ENCODE measurements around the gene MS4A18. TPM values are rescaled to one million over a fixed set of nuclear protein-coding genes. Genes with fewer than 3 reads are reported as not detected.

Gene MS4A18
- total RNA-seq, 5 donors from 2014 or later (not counting 1 experiment from before 2014, with no cell fraction given), result not detected

GRCh38 chr11:60744114-60744513 is 19.6 kb downstream of the MS4A18 start:
- H3K27me3 ChIP-seq (replicated peaks in 1 of 2; ENCODE audit: control insufficient read depth in 2 of 2, extremely low read depth in 1 of 2, insufficient read depth in 2 of 2, low read length in 1 of 2), result peaks cover 0 to 22% of the 10 kb centered on the region in 2 experiments
- DNase-seq (no peak), ATAC-seq (replicated peaks in 1 of 4) (no peak)
- Mint-ChIP-seq H3K36me3 (no peaks in the 10 kb centered on the region), H3K9me3 (peaks cover 0 to 4% (median 0%) of the 10 kb centered on the region in 3 donors), H3K4me3 (no peak overlapping the region), H3K4me1 (no peaks in the 10 kb centered on the region), H3K27ac (no peak overlapping the region), H3K27me3 (peaks cover 12 to 21% of the 10 kb centered on the region in 2 donors)
- H3K27ac ChIP-seq (ENCODE audit: low read length), result no peak overlapping the region
- H3K4me1 ChIP-seq (ENCODE audit: control insufficient read depth in 1 of 2, extremely low read depth in 1 of 2, insufficient read depth in 2 of 2, low read length in 2 of 2), result no peaks in the 10 kb centered on the region
- H3K9me3 ChIP-seq, result no peaks in the 10 kb centered on the region
- CTCF ChIA-PET, result no interaction called here
- H3K4me3 ChIP-seq (ENCODE audit: control insufficient read depth in 1 of 2, extremely low read depth in 1 of 2, low read length in 1 of 2), result no peak overlapping the region
- H3K36me3 ChIP-seq (ENCODE audit: control insufficient read depth in 2 of 2, extremely low read depth in 1 of 2, insufficient read depth in 1 of 2, low read length in 1 of 2), result no peaks in the 10 kb centered on the region
- POLR2A ChIA-PET, result no interaction called here
- WGBS (ENCODE audit: insufficient coverage), result no CpG with 5 or more reads among the region's 5 CpGs

- Histone ChIP-seq H3K36me3 (ENCODE audit: control insufficient read depth in 2 of 2, extremely low read depth in 1 of 2, insufficient read depth in 1 of 2, low read length in 1 of 2) (no peaks in the 10 kb centered on the region), H3K27ac (ENCODE audit: low read length) (no peak overlapping the region), H3K27me3 (replicated peaks in 1 of 2; ENCODE audit: control insufficient read depth in 2 of 2, extremely low read depth in 1 of 2, insufficient read depth in 2 of 2, low read length in 1 of 2) (peaks cover 0 to 29% of the 10 kb centered on the region in 2 experiments), H3K9me3 (no peaks in the 10 kb centered on the region), H3K4me3 (ENCODE audit: control insufficient read depth in 1 of 2, extremely low read depth in 1 of 2, low read length in 1 of 2) (no peak overlapping the region), H3K4me1 (ENCODE audit: control insufficient read depth in 1 of 2, extremely low read depth in 1 of 2, insufficient read depth in 2 of 2, low read length in 2 of 2) (no peaks in the 10 kb centered on the region)
- Mint-ChIP-seq H3K4me1 (no peaks in the 10 kb centered on the region), H3K36me3 (no peaks in the 10 kb centered on the region), H3K4me3 (no peak overlapping the region), H3K27ac (no peak overlapping the region), H3K9me3 (peaks cover 0 to 4% (median 0%) of the 10 kb centered on the region in 3 donors), H3K27me3 (peaks cover 25 to 30% of the 10 kb centered on the region in 2 donors)
- ChIA-PET POLR2A (no interaction called here), CTCF (no interaction called here)
- ATAC-seq (replicated peaks in 1 of 4), result no peak
- no peak for DNase-seq
- 90% methylated on average over 14 of the region's 14 CpGs for WGBS (ENCODE audit: insufficient coverage)
Observed at GRCh38 chr11:60747359-60747873, 22.9 kb downstream of the MS4A18 start.

DNA sequence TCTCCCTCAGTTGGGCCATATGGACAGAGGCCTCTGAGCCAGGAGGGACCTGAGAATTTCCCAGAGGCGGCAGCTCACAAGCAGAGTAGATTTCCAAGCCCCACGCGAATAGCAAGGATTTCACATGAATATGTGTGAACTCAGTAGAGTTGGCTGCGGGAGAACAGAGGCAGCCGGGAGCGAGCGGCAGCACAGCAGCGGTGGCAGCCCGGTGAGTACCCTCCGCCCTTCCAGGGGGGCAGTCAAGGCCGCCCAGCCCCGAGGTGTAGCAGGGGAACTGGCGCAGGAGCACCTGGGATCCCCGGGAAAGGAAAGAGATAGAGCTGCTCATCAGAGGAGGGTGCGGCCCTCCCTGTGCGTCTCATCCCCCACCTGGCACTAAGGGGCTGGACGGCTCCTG is 23.7 kb downstream of the MS4A18 start:
- H3K27ac ChIP-seq (ENCODE audit: low read length), result no peak overlapping the region
- DNase-seq, result no peak
- H3K27me3 ChIP-seq (replicated peaks in 1 of 2; ENCODE audit: control insufficient read depth in 2 of 2, extremely low read depth in 1 of 2, insufficient read depth in 2 of 2, low read length in 1 of 2), result peaks cover 0 to 31% of the 10 kb centered on the region in 2 experiments
- ChIA-PET CTCF (no interaction called here), POLR2A (no interaction called here)
- peaks cover 30 to 31% of the 10 kb centered on the region in 2 donors for H3K27me3 Mint-ChIP-seq
- no peak overlapping the region for H3K4me3 ChIP-seq (ENCODE audit: control insufficient read depth in 1 of 2, extremely low read depth in 1 of 2, low read length in 1 of 2)
- H3K9me3 ChIP-seq, result no peaks in the 10 kb centered on the region
- peaks cover 0 to 4% (median 0%) of the 10 kb centered on the region in 3 donors for H3K9me3 Mint-ChIP-seq
- H3K36me3 Mint-ChIP-seq, result no peaks in the 10 kb centered on the region
- no peaks in the 10 kb centered on the region for H3K36me3 ChIP-seq (ENCODE audit: control insufficient read depth in 2 of 2, extremely low read depth in 1 of 2, insufficient read depth in 1 of 2, low read length in 1 of 2)
- no peak overlapping the region for H3K4me3 Mint-ChIP-seq
- WGBS (ENCODE audit: insufficient coverage), result 91% methylated on average over 11 of the region's 17 CpGs
- no peaks in the 10 kb centered on the region for H3K4me1 ChIP-seq (ENCODE audit: control insufficient read depth in 1 of 2, extremely low read depth in 1 of 2, insufficient read depth in 2 of 2, low read length in 2 of 2)
- ATAC-seq (replicated peaks in 1 of 4), result no peak
- no peaks in the 10 kb centered on the region for H3K4me1 Mint-ChIP-seq
- no peak overlapping the region for H3K27ac Mint-ChIP-seq

GRCh38 chr11:60748821-60749220 is 24.3 kb downstream of the MS4A18 start:
- Histone ChIP-seq H3K4me3 (ENCODE audit: control insufficient read depth in 1 of 2, extremely low read depth in 1 of 2, low read length in 1 of 2) (no peak overlapping the region), H3K27ac (ENCODE audit: low read length) (no peak overlapping the region), H3K9me3 (no peaks in the 10 kb centered on the region), H3K36me3 (ENCODE audit: control insufficient read depth in 2 of 2, extremely low read depth in 1 of 2, insufficient read depth in 1 of 2, low read length in 1 of 2) (no peaks in the 10 kb centered on the region), H3K27me3 (replicated peaks in 1 of 2; ENCODE audit: control insufficient read depth in 2 of 2, extremely low read depth in 1 of 2, insufficient read depth in 2 of 2, low read length in 1 of 2) (peaks cover 0 to 31% of the 10 kb centered on the region in 2 experiments), H3K4me1 (ENCODE audit: control insufficient read depth in 1 of 2, extremely low read depth in 1 of 2, insufficient read depth in 2 of 2, low read length in 2 of 2) (no peaks in the 10 kb centered on the region)
- ChIA-PET POLR2A (no interaction called here), CTCF (no interaction called here)
- Mint-ChIP-seq H3K36me3 (no peaks in the 10 kb centered on the region), H3K4me1 (no peaks in the 10 kb centered on the region), H3K4me3 (no peak overlapping the region), H3K27me3 (peaks cover 28 to 33% of the 10 kb centered on the region in 2 donors), H3K9me3 (peaks cover 0 to 4% (median 0%) of the 10 kb centered on the region in 3 donors), H3K27ac (no peak overlapping the region)
- 80% methylated on average over 5 of the region's 8 CpGs for WGBS (ENCODE audit: insufficient coverage)
- no peak for ATAC-seq (replicated peaks in 1 of 4)
- no peak for DNase-seq

GRCh38 chr11:60750911-60751310 is 26.4 kb downstream of the MS4A18 start:
- Mint-ChIP-seq H3K4me1 (no peaks in the 10 kb centered on the region), H3K9me3 (no peaks in the 10 kb centered on the region), H3K36me3 (no peaks in the 10 kb centered on the region), H3K27ac (no peak overlapping the region), H3K4me3 (no peak overlapping the region), H3K27me3 (peaks cover 23 to 24% of the 10 kb centered on the region in 2 donors)
- WGBS (ENCODE audit: insufficient coverage), result 90% methylated on average over 2 of the region's 3 CpGs
- Histone ChIP-seq H3K27me3 (replicated peaks in 1 of 2; ENCODE audit: control insufficient read depth in 2 of 2, extremely low read depth in 1 of 2, insufficient read depth in 2 of 2, low read length in 1 of 2) (peaks cover 0 to 31% of the 10 kb centered on the region in 2 experiments), H3K9me3 (no peaks in the 10 kb centered on the region), H3K36me3 (ENCODE audit: control insufficient read depth in 2 of 2, extremely low read depth in 1 of 2, insufficient read depth in 1 of 2, low read length in 1 of 2) (no peaks in the 10 kb centered on the region), H3K4me1 (ENCODE audit: control insufficient read depth in 1 of 2, extremely low read depth in 1 of 2, insufficient read depth in 2 of 2, low read length in 2 of 2) (no peaks in the 10 kb centered on the region), H3K4me3 (ENCODE audit: control insufficient read depth in 1 of 2, extremely low read depth in 1 of 2, low read length in 1 of 2) (no peak overlapping the region), H3K27ac (ENCODE audit: low read length) (no peak overlapping the region)
- ChIA-PET POLR2A (no interaction called here), CTCF (no interaction called here)
- DNase-seq (no peak), ATAC-seq (replicated peaks in 1 of 4) (no peak)

- no peak overlapping the region for H3K27ac Mint-ChIP-seq
- no peak overlapping the region for H3K4me3 Mint-ChIP-seq
- H3K4me1 Mint-ChIP-seq, result no peaks in the 10 kb centered on the region
- H3K27me3 Mint-ChIP-seq, result peaks cover 19 to 43% of the 10 kb centered on the region in 2 donors
- DNase-seq (no peak), ATAC-seq (replicated peaks in 1 of 4) (no peak)
- Histone ChIP-seq H3K9me3 (no peaks in the 10 kb centered on the region), H3K36me3 (ENCODE audit: control insufficient read depth in 2 of 2, extremely low read depth in 1 of 2, insufficient read depth in 1 of 2, low read length in 1 of 2) (no peaks in the 10 kb centered on the region), H3K27ac (ENCODE audit: low read length) (no peak overlapping the region), H3K4me1 (ENCODE audit: control insufficient read depth in 1 of 2, extremely low read depth in 1 of 2, insufficient read depth in 2 of 2, low read length in 2 of 2) (no peaks in the 10 kb centered on the region), H3K27me3 (replicated peaks in 1 of 2; ENCODE audit: control insufficient read depth in 2 of 2, extremely low read depth in 1 of 2, insufficient read depth in 2 of 2, low read length in 1 of 2) (peaks cover 0 to 35% of the 10 kb centered on the region in 2 experiments), H3K4me3 (ENCODE audit: control insufficient read depth in 1 of 2, extremely low read depth in 1 of 2, low read length in 1 of 2) (no peak overlapping the region)
- no peaks in the 10 kb centered on the region for H3K9me3 Mint-ChIP-seq
- WGBS (ENCODE audit: insufficient coverage), result 63% methylated on average over 3 of the region's 4 CpGs
- no peaks in the 10 kb centered on the region for H3K36me3 Mint-ChIP-seq
- ChIA-PET CTCF (no interaction called here), POLR2A (no interaction called here)
Observed at GRCh38 chr11:60753309-60753708, 28.8 kb downstream of the MS4A18 start.

DNA sequence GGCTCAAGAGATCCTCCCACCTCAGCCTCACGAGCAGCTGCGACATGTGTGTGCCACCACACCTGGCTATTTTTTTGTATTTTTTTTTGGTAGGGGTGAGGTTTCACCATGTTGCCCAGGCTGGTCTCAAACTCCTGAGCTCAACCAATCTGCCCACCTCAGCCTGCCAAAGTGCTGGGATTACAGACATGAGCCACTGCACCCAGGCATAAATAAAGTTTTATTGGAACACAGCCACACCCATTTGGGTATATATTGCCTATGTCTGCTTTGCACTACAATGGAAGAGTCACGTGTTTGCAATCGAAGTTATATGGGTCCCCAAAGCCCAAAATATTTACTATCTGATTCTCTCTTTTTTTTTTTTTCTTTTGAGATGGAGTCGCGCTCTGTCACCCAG is 30.4 kb downstream of the MS4A18 start:
- no CpG with 5 or more reads among the region's 6 CpGs for WGBS (ENCODE audit: insufficient coverage)
- no peak overlapping the region for H3K27ac Mint-ChIP-seq
- H3K4me1 ChIP-seq (ENCODE audit: control insufficient read depth in 1 of 2, extremely low read depth in 1 of 2, insufficient read depth in 2 of 2, low read length in 2 of 2), result no peaks in the 10 kb centered on the region
- H3K27ac ChIP-seq (ENCODE audit: low read length), result no peak overlapping the region
- no peaks in the 10 kb centered on the region for H3K9me3 ChIP-seq
- POLR2A ChIA-PET, result no interaction called here
- H3K27me3 Mint-ChIP-seq, result peaks cover 32 to 57% of the 10 kb centered on the region in 2 donors
- no peaks in the 10 kb centered on the region for H3K36me3 ChIP-seq (ENCODE audit: control insufficient read depth in 2 of 2, extremely low read depth in 1 of 2, insufficient read depth in 1 of 2, low read length in 1 of 2)
- peaks cover 0 to 25% of the 10 kb centered on the region in 2 experiments for H3K27me3 ChIP-seq (replicated peaks in 1 of 2; ENCODE audit: control insufficient read depth in 2 of 2, extremely low read depth in 1 of 2, insufficient read depth in 2 of 2, low read length in 1 of 2)
- H3K4me3 ChIP-seq (ENCODE audit: control insufficient read depth in 1 of 2, extremely low read depth in 1 of 2, low read length in 1 of 2), result no peak overlapping the region
- no peaks in the 10 kb centered on the region for H3K4me1 Mint-ChIP-seq
- no peaks in the 10 kb centered on the region for H3K9me3 Mint-ChIP-seq
- no peak overlapping the region for H3K4me3 Mint-ChIP-seq
- DNase-seq, result no peak
- no peak for ATAC-seq (replicated peaks in 1 of 4)
- CTCF ChIA-PET, result no interaction called here
- no peaks in the 10 kb centered on the region for H3K36me3 Mint-ChIP-seq

Measured in T-cell (primary cell).